GM12878 (cell line): ENCODE measurements around the gene HIRIP3. TPM values are rescaled to one million over a fixed set of nuclear protein-coding genes. Genes with fewer than 3 reads are reported as not detected.

Experiments used
- ATAC-seq: fragments of 200-7000 bp; cut with Tn5 transposase; 3 replicates; pipeline ENCODE4 v1.9.1; 2020; ENCODE audit warnings: mild to moderate bottlenecking, moderate library complexity
- BruUV-seq: library from RNA; stranded (reverse); fragments of 400-500 nt; replicated peaks from 2 replicates; lab custom pipeline; 2021; lab: Mats Ljungman, UMichigan
- CTCF ChIA-PET: fragments of 300-600 bp; sonication (Branson Sonifier 250); formaldehyde crosslinking; extraction: SDS; loops from one replicate; lab custom pipeline; 2021; ENCODE audit warnings: inconsistent platforms; lab: Yijun Ruan, JAX
- POLR2A ChIA-PET: fragments of 350-600 bp; formaldehyde crosslinking; extraction: SDS; loops from one replicate; lab custom pipeline; 2021; ENCODE audit warnings: inconsistent platforms; lab: Charles Lee
- RAD21 ChIA-PET: fragments of 300-600 bp; sonication (Branson Sonifier 250); formaldehyde crosslinking; loops from one replicate; lab custom pipeline; 2023; ENCODE audit warnings: antibody characterized with exemption; ENCODE audit not compliant: unreplicated experiment; lab: Charles Lee
- SMC1A ChIA-PET: fragments of 300-600 bp; sonication (Branson Sonifier 250); formaldehyde crosslinking; loops from one replicate; lab custom pipeline; 2023; ENCODE audit not compliant: unreplicated experiment, uncharacterized antibody; lab: Charles Lee
- DNase-seq: peaks from one replicate; pipeline ENCODE4 v3.0.0-alpha.2; 2011; ENCODE audit warnings: low read depth, low spot score
- FAIRE-seq: peaks from 3 replicates; lab custom pipeline; 2011; peaks lifted over from hg19 to GRCh38; lab: Jason Lieb, UNC
- H2AFZ ChIP-seq: 2 replicates; pipeline ENCODE4 v1.6.0; 2011; ENCODE audit warnings: low read depth, low read length, control low read depth; ENCODE audit not compliant: control insufficient read depth
- H3K27ac ChIP-seq: 2 replicates; pipeline ENCODE4 v1.5.1; 2011; ENCODE audit warnings: control low read depth; ENCODE audit not compliant: control insufficient read depth, insufficient read depth
- H3K27me3 ChIP-seq, 2 experiments: replicated peaks in 1 of 2; 2 replicates each; pipeline versions ENCODE4 v1.6.0 to v1.6.1; 2011; ENCODE audit warnings: low read length in 1 of 2; ENCODE audit not compliant: control insufficient read depth in 2 of 2, insufficient read depth in 2 of 2
- H3K36me3 ChIP-seq, 2 experiments: 2 replicates each; pipeline ENCODE4 v1.5.1; 2011; ENCODE audit warnings: low read length in 1 of 2; ENCODE audit not compliant: control insufficient read depth in 2 of 2, insufficient read depth in 2 of 2
- H3K4me1 ChIP-seq: 2 replicates; pipeline ENCODE4 v1.6.1; 2011; ENCODE audit warnings: mild to moderate bottlenecking, low read length, moderate library complexity, mixed read lengths; ENCODE audit not compliant: control insufficient read depth, insufficient read depth
- H3K4me2 ChIP-seq: 2 replicates; pipeline ENCODE4 v1.6.0; 2011; ENCODE audit warnings: control low read depth; ENCODE audit not compliant: control insufficient read depth, insufficient read depth
- H3K4me3 ChIP-seq: fragments of 200-600 bp; sonication (generic); 2 replicates; pipeline ENCODE4 v1.5.1; 2016
- H3K79me2 ChIP-seq: 2 replicates; pipeline ENCODE4 v1.6.0; 2011; ENCODE audit warnings: low read length; ENCODE audit not compliant: control insufficient read depth, insufficient read depth
- H3K9ac ChIP-seq: 2 replicates; pipeline ENCODE4 v1.8.0; 2011; ENCODE audit warnings: low read length, control low read depth, mixed read lengths; ENCODE audit not compliant: control insufficient read depth, insufficient read depth
- H3K9me3 ChIP-seq: replicated peaks from 3 replicates; pipeline ENCODE4 v1.5.1; 2011; ENCODE audit warnings: mild to moderate bottlenecking, low read length; ENCODE audit not compliant: control insufficient read depth, insufficient read depth
- H4K20me1 ChIP-seq: 2 replicates; pipeline ENCODE4 v1.6.0; 2011; ENCODE audit not compliant: control insufficient read depth, insufficient read depth
- CBX3 ChIP-seq: fragments of 200-600 bp; sonication (generic); IDR thresholded peaks from 2 replicates; pipeline ENCODE4 v1.6.1; 2016; ENCODE audit warnings: low read depth, borderline replicate concordance
- EGR1 ChIP-seq, 2 experiments: IDR thresholded peaks; 1 replicate in 1 of 2; 2 replicates in 1 of 2; pipeline ENCODE4 v1.6.1; 2011 to 2012; ENCODE audit warnings: low read depth in 2 of 2, low read length in 2 of 2, borderline replicate concordance in 1 of 2, mild to moderate bottlenecking in 1 of 2, moderate library complexity in 1 of 2
- FOXK2 ChIP-seq: fragments of 450-650 bp; IDR thresholded peaks from 2 replicates; pipeline ENCODE4 v1.6.1; 2017; ENCODE audit warnings: mild to moderate bottlenecking, moderate library complexity
- IRF4 ChIP-seq: IDR thresholded peaks from 2 replicates; pipeline ENCODE4 v1.6.1; 2011; ENCODE audit warnings: low read depth, low read length
- KLF5 ChIP-seq: fragments of 450-650 bp; IDR thresholded peaks from 2 replicates; pipeline ENCODE4 v1.6.1; 2014; ENCODE audit warnings: mild to moderate bottlenecking; ENCODE audit not compliant: partially characterized antibody
- MEF2A ChIP-seq: IDR thresholded peaks from 2 replicates; pipeline ENCODE4 v1.6.1; 2011; ENCODE audit warnings: low read depth, mild to moderate bottlenecking, low read length, moderate library complexity; ENCODE audit not compliant: insufficient read depth
- PAX5 ChIP-seq: IDR thresholded peaks from 2 replicates; pipeline ENCODE4 v1.6.1; 2011; ENCODE audit warnings: low read depth, low read length, borderline replicate concordance
- RELA ChIP-seq: fragments of 450-650 bp; IDR thresholded peaks from 2 replicates; pipeline ENCODE4 v1.8.0; 2014; ENCODE audit warnings: borderline replicate concordance; ENCODE audit not compliant: partially characterized antibody
- SIN3A ChIP-seq: IDR thresholded peaks from 2 replicates; pipeline ENCODE4 v1.6.1; 2012; ENCODE audit warnings: low read depth, low read length, improper control_type of control experiment
- WGBS: methylation state at CpG from one replicate; pipeline ENCODE4 v1.1.6; 2016; ENCODE audit warnings: low lambda C conversion rate; ENCODE audit not compliant: insufficient replicate concordance, insufficient coverage; ENCODE audit errors: missing lambda C conversion rate; 5-methylcytosine and 5-hydroxymethylcytosine counted together
- in situ Hi-C: fragments of 300-500 bp; cut with MboI; formaldehyde crosslinking; loops from 9 replicates; pipeline ENCODE4 v1.14.3; 2018; ENCODE audit warnings: mixed read lengths
- intact Hi-C: fragments of 100-400 bp; cut with micrococcal nuclease; formaldehyde crosslinking; loops from one replicate; pipeline ENCODE4 v1.14.2; 2022; ENCODE audit not compliant: unreplicated experiment
- polyA plus RNA-seq, 11 experiments: library from polyadenylated mRNA; depleted of rRNA in 4 of 11; unstranded in 6 of 11; stranded (reverse) in 5 of 11; fragments of >200 nt; fragmentation: Nextera tagmentation in 4 of 11; fragmentation: Illumina TruSeq in 1 of 11; extraction: Ambion mirVana in 4 of 11; extraction: Trizol in 1 of 11; gene quantifications; 1 replicate in 1 of 11; 2 replicates in 10 of 11; pipeline versions ENCODE4 v1.2.1 to v1.2.3, GENCODE V29; 2011 to 2016; ENCODE audit warnings: inconsistent platforms in 2 of 11, missing spikeins in 2 of 11, low read depth in 1 of 11
- total RNA-seq, 4 experiments: library from RNA; depleted of rRNA in 3 of 4; stranded (reverse); fragments of >200 nt in 3 of 4; fragmentation: Illumina TruSeq in 1 of 4; extraction: Trizol in 1 of 4; gene quantifications; 2 replicates each; pipeline versions ENCODE4 v1.2.1 to v1.2.3, GENCODE V29; 2013 to 2021
- TF ChIP-seq, protein P1 (sequence below): IDR thresholded peaks from 2 replicates; pipeline ENCODE4 v1.6.1; 2011; ENCODE audit warnings: mild to moderate bottlenecking, low read depth, low read length, moderate library complexity; ENCODE audit not compliant: insufficient replicate concordance
- TF ChIP-seq, protein P2 (sequence below): fragments of 450-650 bp; conservative IDR thresholded peaks from 2 replicates; pipeline ENCODE4 v1.6.1; 2017; ENCODE audit warnings: mild to moderate bottlenecking, moderate library complexity
- TF ChIP-seq, protein P3 (sequence below): IDR thresholded peaks from 2 replicates; pipeline ENCODE4 v1.6.1; 2012; ENCODE audit warnings: low read depth, low read length, improper control_type of control experiment

The HIRIP3 gene
- total and polyA plus RNA-seq, 10 of the 15 experiments (the other 5 are each of a cell fraction or from before 2014, with no cell fraction given), result 4.1 to 43.5 (median 23.9) TPM

DNA sequence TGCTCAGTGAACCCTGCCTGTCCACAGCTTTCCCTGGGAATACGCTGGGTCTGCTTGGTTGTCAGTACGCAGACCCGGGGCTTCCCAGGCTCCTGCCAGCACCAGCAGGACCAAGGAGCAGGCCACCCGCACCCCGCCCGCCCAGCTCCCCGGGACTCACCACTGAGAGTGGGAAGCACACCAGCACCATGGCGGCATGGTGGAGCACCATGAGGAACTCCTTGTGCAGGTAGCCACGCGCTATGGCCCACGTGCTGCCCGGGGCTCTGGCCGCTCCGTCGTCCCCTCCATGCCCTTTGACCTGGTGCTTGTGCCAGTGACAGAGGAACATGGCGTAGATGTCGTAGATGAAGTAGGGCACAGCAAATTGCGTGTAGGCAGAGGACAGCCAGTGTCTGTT is 31.0 kb upstream of the HIRIP3 start:
- in situ Hi-C loops, result loop anchor here (5.0 kb wide), 1 partner anchor 329 kb away; no protein-coding TSS in a partner anchor

More for the DNA sequence above, 31.0 kb upstream of the HIRIP3 start:
- no peak overlapping the region for H3K4me2 ChIP-seq
- no TSS peak for BruUV-seq
- no peak overlapping the region for H3K9ac ChIP-seq
- TF ChIP-seq RELA (no peak), SIN3A (no peak), CBX3 (no peak), KLF5 (no peak), IRF4 (no peak), EGR1 (IDR thresholded peaks at IDR 0.05; ENCODE audit: borderline replicate concordance in 1 of 2, low read depth in 2 of 2, low read length in 2 of 2) (no peak), PAX5 (no peak), MEF2A (no peak), FOXK2 (no peak)
- TF ChIP-seq, protein P1, sequence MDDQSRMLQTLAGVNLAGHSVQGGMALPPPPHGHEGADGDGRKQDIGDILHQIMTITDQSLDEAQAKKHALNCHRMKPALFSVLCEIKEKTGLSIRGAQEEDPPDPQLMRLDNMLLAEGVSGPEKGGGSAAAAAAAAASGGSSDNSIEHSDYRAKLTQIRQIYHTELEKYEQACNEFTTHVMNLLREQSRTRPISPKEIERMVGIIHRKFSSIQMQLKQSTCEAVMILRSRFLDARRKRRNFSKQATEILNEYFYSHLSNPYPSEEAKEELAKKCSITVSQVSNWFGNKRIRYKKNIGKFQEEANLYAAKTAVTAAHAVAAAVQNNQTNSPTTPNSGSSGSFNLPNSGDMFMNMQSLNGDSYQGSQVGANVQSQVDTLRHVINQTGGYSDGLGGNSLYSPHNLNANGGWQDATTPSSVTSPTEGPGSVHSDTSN, result no peak
- TF ChIP-seq, protein P2, sequence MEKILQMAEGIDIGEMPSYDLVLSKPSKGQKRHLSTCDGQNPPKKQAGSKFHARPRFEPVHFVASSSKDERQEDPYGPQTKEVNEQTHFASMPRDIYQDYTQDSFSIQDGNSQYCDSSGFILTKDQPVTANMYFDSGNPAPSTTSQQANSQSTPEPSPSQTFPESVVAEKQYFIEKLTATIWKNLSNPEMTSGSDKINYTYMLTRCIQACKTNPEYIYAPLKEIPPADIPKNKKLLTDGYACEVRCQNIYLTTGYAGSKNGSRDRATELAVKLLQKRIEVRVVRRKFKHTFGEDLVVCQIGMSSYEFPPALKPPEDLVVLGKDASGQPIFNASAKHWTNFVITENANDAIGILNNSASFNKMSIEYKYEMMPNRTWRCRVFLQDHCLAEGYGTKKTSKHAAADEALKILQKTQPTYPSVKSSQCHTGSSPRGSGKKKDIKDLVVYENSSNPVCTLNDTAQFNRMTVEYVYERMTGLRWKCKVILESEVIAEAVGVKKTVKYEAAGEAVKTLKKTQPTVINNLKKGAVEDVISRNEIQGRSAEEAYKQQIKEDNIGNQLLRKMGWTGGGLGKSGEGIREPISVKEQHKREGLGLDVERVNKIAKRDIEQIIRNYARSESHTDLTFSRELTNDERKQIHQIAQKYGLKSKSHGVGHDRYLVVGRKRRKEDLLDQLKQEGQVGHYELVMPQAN, result no peak
- TF ChIP-seq, protein P3, sequence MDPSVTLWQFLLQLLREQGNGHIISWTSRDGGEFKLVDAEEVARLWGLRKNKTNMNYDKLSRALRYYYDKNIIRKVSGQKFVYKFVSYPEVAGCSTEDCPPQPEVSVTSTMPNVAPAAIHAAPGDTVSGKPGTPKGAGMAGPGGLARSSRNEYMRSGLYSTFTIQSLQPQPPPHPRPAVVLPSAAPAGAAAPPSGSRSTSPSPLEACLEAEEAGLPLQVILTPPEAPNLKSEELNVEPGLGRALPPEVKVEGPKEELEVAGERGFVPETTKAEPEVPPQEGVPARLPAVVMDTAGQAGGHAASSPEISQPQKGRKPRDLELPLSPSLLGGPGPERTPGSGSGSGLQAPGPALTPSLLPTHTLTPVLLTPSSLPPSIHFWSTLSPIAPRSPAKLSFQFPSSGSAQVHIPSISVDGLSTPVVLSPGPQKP, result no peak
- intact Hi-C loops, result loop anchor here (10.0 kb wide), 1 partner anchor 122 kb away; the partner anchor contains the start of gene ASPHD1
- H3K27ac ChIP-seq, result no peak overlapping the region
- ChIA-PET POLR2A (no interaction called here), RAD21 (no interaction called here), CTCF (interaction anchor here (0.7 kb wide), 1 partner anchor 164 kb away, joined by 3 read pairs; no protein-coding TSS in a partner anchor), SMC1A (no interaction called here)
- no peaks in the 10 kb centered on the region for H3K9me3 ChIP-seq
- H3K36me3 ChIP-seq, result no peaks in the 10 kb centered on the region
- H3K27me3 ChIP-seq, result peaks cover 6 to 10% of the 10 kb centered on the region in 2 experiments; a peak in 3 of 4 replicates
- no peak for ATAC-seq
- FAIRE-seq, result no peak
- 43% methylated on average over 18 of the region's 18 CpGs for WGBS
- H3K4me1 ChIP-seq, result no peaks in the 10 kb centered on the region
- no peaks in the 10 kb centered on the region for H3K79me2 ChIP-seq
- H3K4me3 ChIP-seq, result no peak overlapping the region
- H2AFZ ChIP-seq, result no peak overlapping the region
- H4K20me1 ChIP-seq, result no peaks in the 10 kb centered on the region; the same call in 1 of the 2 replicates
- no peak for DNase-seq
